B cell (primary cell): ENCODE measurements around the gene SLC37A1. TPM values are rescaled to one million over a fixed set of nuclear protein-coding genes. Genes with fewer than 3 reads are reported as not detected.

Source experiments
- ATAC-seq: fragments of 200-7000 bp; cut with Tn5 transposase; one replicate; pipeline ENCODE4 v1.10.0; 2021; ENCODE audit warnings: low read depth, mild to moderate bottlenecking, moderate number of reproducible peaks, moderate library complexity
- CTCF ChIA-PET: fragments of 350-600 bp; sonication (Branson Sonifier 250); formaldehyde crosslinking; loops from one replicate; lab custom pipeline; 2021; ENCODE audit warnings: antibody characterized with exemption, inconsistent platforms; lab: Charles Lee
- POLR2A ChIA-PET: fragments of 350-600 bp; sonication (Branson Sonifier 250); formaldehyde crosslinking; loops from one replicate; lab custom pipeline; 2021; ENCODE audit warnings: antibody characterized with exemption; lab: Charles Lee
- DNase-seq: peaks from one replicate; pipeline ENCODE4 v3.0.0; 2013
- H2AFZ ChIP-seq: 2 replicates; pipeline ENCODE4 v1.6.1; 2012; ENCODE audit warnings: mild to moderate bottlenecking, low read depth, low read length; ENCODE audit not compliant: insufficient read depth, poor library complexity, severe bottlenecking
- H3K27ac ChIP-seq, 2 donors: 1 replicate in 1 of 2; 2 replicates in 1 of 2; pipeline ENCODE4 v1.5.1; 2012 to 2013; ENCODE audit warnings: low read length in 2 of 2, mild to moderate bottlenecking in 2 of 2, moderate library complexity in 1 of 2
- H3K27me3 ChIP-seq, 4 experiments: fragments of 200-600 bp in 1 of 4; sonication (generic) in 1 of 4; replicated peaks in 1 of 4; 1 replicate in 2 of 4; 2 replicates in 2 of 4; pipeline versions ENCODE4 v1.6.1 to v1.7.0; 2013 to 2016; ENCODE audit warnings: low read length in 3 of 4, mild to moderate bottlenecking in 2 of 4, mixed read lengths in 1 of 4, moderate library complexity in 1 of 4; ENCODE audit not compliant: insufficient read depth in 4 of 4, control insufficient read depth in 3 of 4; ENCODE audit errors: control extremely low read depth in 1 of 4
- H3K36me3 ChIP-seq, 2 experiments: replicated peaks in 1 of 2; 1 replicate in 1 of 2; 2 replicates in 1 of 2; pipeline versions ENCODE4 v1.6.1 to v1.7.1; 2013; ENCODE audit warnings: low read length in 1 of 2; ENCODE audit not compliant: insufficient read depth in 2 of 2, control insufficient read depth in 1 of 2; ENCODE audit errors: control extremely low read depth in 1 of 2, extremely low read depth in 1 of 2
- H3K4me1 ChIP-seq, 2 donors: fragments of 200-600 bp in 1 of 2; sonication (generic) in 1 of 2; 1 replicate in 1 of 2; 2 replicates in 1 of 2; pipeline versions ENCODE4 v1.5.1 to v1.6.1; 2013 to 2017; ENCODE audit warnings: low read length in 2 of 2; ENCODE audit not compliant: control insufficient read depth in 2 of 2, insufficient read depth in 2 of 2
- H3K4me2 ChIP-seq: replicated peaks from 2 replicates; pipeline ENCODE3; 2012; ENCODE audit warnings: mild to moderate bottlenecking, low read depth, low read length; ENCODE audit not compliant: poor library complexity, severe bottlenecking
- H3K4me3 ChIP-seq, 5 experiments: fragments of 200-600 bp in 1 of 5; sonication (generic) in 1 of 5; 1 replicate in 3 of 5; 2 replicates in 2 of 5; pipeline versions ENCODE4 v1.5.1 to v1.7.0; 2011 to 2016; ENCODE audit warnings: low read length in 4 of 5, mild to moderate bottlenecking in 4 of 5, low read depth in 2 of 5, control low read depth in 1 of 5, moderate library complexity in 1 of 5; ENCODE audit not compliant: insufficient read depth in 1 of 5; ENCODE audit errors: control extremely low read depth in 1 of 5, extremely low read depth in 1 of 5
- H3K79me2 ChIP-seq: fragments of 200-600 bp; sonication (generic); one replicate; pipeline ENCODE4 v1.6.0; 2016; ENCODE audit warnings: low read length; ENCODE audit not compliant: control insufficient read depth, insufficient read depth
- H3K9ac ChIP-seq: fragments of 200-600 bp; sonication (generic); 2 replicates; pipeline ENCODE4 v1.6.1; 2017; ENCODE audit warnings: mild to moderate bottlenecking, low read length, moderate library complexity
- H3K9me3 ChIP-seq, 3 donors: one replicate each; pipeline versions ENCODE4 v1.6.1 to v1.7.1; 2013; ENCODE audit warnings: low read length in 2 of 3; ENCODE audit not compliant: control insufficient read depth in 2 of 3, insufficient read depth in 1 of 3; ENCODE audit errors: control extremely low read depth in 1 of 3
- H4K20me1 ChIP-seq: 2 replicates; pipeline ENCODE4 v1.6.0; 2012; ENCODE audit warnings: mild to moderate bottlenecking, low read length; ENCODE audit not compliant: insufficient read depth, control insufficient read depth, poor library complexity, severe bottlenecking
- H3K27ac Mint-ChIP-seq: one replicate; pipeline ENCODE4 v1.8.0; 2021; ENCODE audit warnings: mixed read lengths
- H3K27me3 Mint-ChIP-seq: one replicate; pipeline ENCODE4 v1.8.0; 2021; ENCODE audit warnings: mixed read lengths
- H3K4me1 Mint-ChIP-seq: one replicate; pipeline ENCODE4 v1.8.0; 2021; ENCODE audit warnings: mixed read lengths
- H3K4me3 Mint-ChIP-seq: one replicate; pipeline ENCODE4 v1.8.0; 2021; ENCODE audit warnings: mixed read lengths
- H3K9me3 Mint-ChIP-seq: one replicate; pipeline ENCODE4 v1.8.0; 2022; ENCODE audit warnings: mixed read lengths; ENCODE audit not compliant: insufficient read depth
- EZH2 ChIP-seq: IDR thresholded peaks from 2 replicates; pipeline ENCODE4 v1.6.1; 2012; ENCODE audit warnings: borderline replicate concordance, low read depth, mild to moderate bottlenecking, moderate library complexity, low read length; ENCODE audit not compliant: insufficient read depth, poor library complexity, severe bottlenecking
- WGBS: methylation state at CpG from one replicate; pipeline ENCODE4 v1.1.5; 2013; ENCODE audit warnings: missing lambda C conversion rate; ENCODE audit not compliant: insufficient coverage; 5-methylcytosine and 5-hydroxymethylcytosine counted together
- intact Hi-C: fragments of 100-400 bp; cut with micrococcal nuclease; formaldehyde crosslinking; loops from one replicate; pipeline ENCODE4 v1.10.0; 2022
- polyA plus RNA-seq: library from polyadenylated mRNA; depleted of rRNA; stranded (reverse); fragments of >200 nt; gene quantifications from 2 replicates; pipeline ENCODE4 v1.2.3, GENCODE V29; 2012
- total RNA-seq, 2 donors: library from RNA; stranded (reverse); fragments of 120-200 nt in 1 of 2; gene quantifications; 1 replicate in 1 of 2; 2 replicates in 1 of 2; pipeline versions ENCODE4 v1.2.3 to v1.2.4, GENCODE V29; 2013 to 2022
- TF ChIP-seq, protein P1 (sequence below): fragments of 200-600 bp; IDR thresholded peaks from one replicate; pipeline ENCODE4 v1.8.0; 2022; ENCODE audit warnings: antibody characterized with exemption, mild to moderate bottlenecking

Gene SLC37A1
- total and polyA plus RNA-seq, 2 donors (not counting 1 experiment from before 2014, with no cell fraction given), result 38.1 to 60.2 TPM

DNA sequence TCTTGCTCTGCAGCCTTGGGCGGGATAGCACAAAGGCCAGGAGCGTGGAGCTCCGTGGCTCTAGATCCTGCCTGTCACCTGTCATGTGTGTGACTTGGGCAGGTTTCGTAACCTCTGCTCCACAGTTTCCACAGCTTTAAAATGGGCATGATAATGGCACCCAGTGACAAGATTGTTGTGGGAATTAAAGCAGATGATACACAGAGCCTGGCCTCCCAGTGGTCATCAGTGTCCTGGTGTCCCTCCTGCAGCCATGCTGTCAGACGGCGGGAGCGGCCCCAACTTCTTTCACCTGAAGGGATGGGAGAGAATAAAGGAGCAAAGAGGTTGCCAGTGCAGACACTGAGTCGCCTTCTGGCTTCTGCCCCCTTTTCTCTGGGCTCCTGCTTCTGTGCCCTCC, 61.5 kb downstream of the SLC37A1 start:
- 100% methylated on average over 4 of the region's 8 CpGs for WGBS
- Histone ChIP-seq H3K27ac (no peak overlapping the region), H3K9me3 (peaks cover 0 to 9% (median 4%) of the 10 kb centered on the region in 3 donors)

DNA sequence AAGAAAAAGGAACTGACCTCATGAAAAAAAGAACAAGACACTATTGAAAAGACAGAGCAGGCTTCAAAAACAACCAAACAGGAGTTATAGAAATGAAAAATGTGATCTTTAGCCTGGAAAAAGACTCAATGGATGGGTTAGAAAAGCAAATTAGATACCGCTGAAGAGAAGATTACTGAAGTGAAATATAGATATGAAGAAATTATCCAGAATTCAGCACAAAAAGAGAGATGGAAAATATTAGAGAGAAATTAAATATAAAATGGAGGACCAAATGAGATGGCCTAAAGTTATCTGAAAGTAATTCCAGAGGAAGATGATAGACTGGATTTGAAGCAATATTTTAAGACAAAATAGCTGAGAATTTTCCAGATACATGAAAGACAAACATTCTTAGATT, 63.0 kb downstream of the SLC37A1 start:
- intact Hi-C loops, result no loop called here
- H3K27ac ChIP-seq, result no peak overlapping the region
- ChIA-PET POLR2A (no interaction called here), CTCF (interaction anchor here (1.1 kb wide), 1 partner anchor 40 kb away, joined by 4 read pairs; no protein-coding TSS in a partner anchor)
- no peaks in the 10 kb centered on the region for H3K4me1 ChIP-seq
- Mint-ChIP-seq H3K27ac (no peak overlapping the region), H3K27me3 (no peaks in the 10 kb centered on the region), H3K4me3 (no peak overlapping the region), H3K4me1 (no peaks in the 10 kb centered on the region), H3K9me3 (peaks cover 8% of the 10 kb centered on the region)
- H4K20me1 ChIP-seq, result no peaks in the 10 kb centered on the region
- peaks cover 2 to 44% of the 10 kb centered on the region in 2 experiments for H3K36me3 ChIP-seq
- no CpG with 5 or more reads among the region's 1 CpG for WGBS
- no peak overlapping the region for H3K9ac ChIP-seq
- DNase-seq (no peak), ATAC-seq (no peak)
- H3K4me2 ChIP-seq, result no peak overlapping the region
- H2AFZ ChIP-seq, result no peak overlapping the region
- no peaks in the 10 kb centered on the region for H3K27me3 ChIP-seq
- no peaks in the 10 kb centered on the region for H3K79me2 ChIP-seq
- no peak overlapping the region for H3K4me3 ChIP-seq
- TF ChIP-seq, protein P1, sequence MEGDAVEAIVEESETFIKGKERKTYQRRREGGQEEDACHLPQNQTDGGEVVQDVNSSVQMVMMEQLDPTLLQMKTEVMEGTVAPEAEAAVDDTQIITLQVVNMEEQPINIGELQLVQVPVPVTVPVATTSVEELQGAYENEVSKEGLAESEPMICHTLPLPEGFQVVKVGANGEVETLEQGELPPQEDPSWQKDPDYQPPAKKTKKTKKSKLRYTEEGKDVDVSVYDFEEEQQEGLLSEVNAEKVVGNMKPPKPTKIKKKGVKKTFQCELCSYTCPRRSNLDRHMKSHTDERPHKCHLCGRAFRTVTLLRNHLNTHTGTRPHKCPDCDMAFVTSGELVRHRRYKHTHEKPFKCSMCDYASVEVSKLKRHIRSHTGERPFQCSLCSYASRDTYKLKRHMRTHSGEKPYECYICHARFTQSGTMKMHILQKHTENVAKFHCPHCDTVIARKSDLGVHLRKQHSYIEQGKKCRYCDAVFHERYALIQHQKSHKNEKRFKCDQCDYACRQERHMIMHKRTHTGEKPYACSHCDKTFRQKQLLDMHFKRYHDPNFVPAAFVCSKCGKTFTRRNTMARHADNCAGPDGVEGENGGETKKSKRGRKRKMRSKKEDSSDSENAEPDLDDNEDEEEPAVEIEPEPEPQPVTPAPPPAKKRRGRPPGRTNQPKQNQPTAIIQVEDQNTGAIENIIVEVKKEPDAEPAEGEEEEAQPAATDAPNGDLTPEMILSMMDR, result no peak
- no peak for TF ChIP-seq EZH2
- peaks cover 0 to 9% (median 4%) of the 10 kb centered on the region in 3 donors for H3K9me3 ChIP-seq

More for the DNA sequence above, 61.5 kb downstream of the SLC37A1 start:
- Histone ChIP-seq H3K4me1 (no peaks in the 10 kb centered on the region), H3K4me3 (no peak overlapping the region), H4K20me1 (no peaks in the 10 kb centered on the region), H3K79me2 (no peaks in the 10 kb centered on the region), H3K36me3 (peaks cover 2 to 58% of the 10 kb centered on the region in 2 experiments), H3K9ac (no peak overlapping the region), H2AFZ (no peak overlapping the region), H3K4me2 (no peak overlapping the region), H3K27me3 (no peaks in the 10 kb centered on the region)
- no peak overlapping the region for H3K4me3 Mint-ChIP-seq
- no peaks in the 10 kb centered on the region for H3K27me3 Mint-ChIP-seq
- peaks cover 8% of the 10 kb centered on the region for H3K9me3 Mint-ChIP-seq
- intact Hi-C loops, result no loop called here
- no peaks in the 10 kb centered on the region for H3K4me1 Mint-ChIP-seq
- POLR2A ChIA-PET, result no interaction called here
- no peak overlapping the region for H3K27ac Mint-ChIP-seq
- TF ChIP-seq EZH2, result no peak
- TF ChIP-seq, protein P1, result no peak
- ATAC-seq, result no peak
- no peak for DNase-seq
- CTCF ChIA-PET, result interaction anchor here (0.6 kb wide), 1 partner anchor 1387 kb away, joined by 3 read pairs; no protein-coding TSS in a partner anchor
